ENCODE results near the gene PKN1. TPM values are rescaled to one million over a fixed set of nuclear protein-coding genes. Genes with fewer than 3 reads are reported as not detected.

PKN1 gene
- total RNA-seq, 2 donors from 2014 or later = 87.2 to 111 TPM

- H3K36me3 ChIP-seq = peaks cover 79% of the 10 kb centered on the region
- peaks cover 0 to 27% of the 10 kb centered on the region in 2 donors for H3K4me1 ChIP-seq
- no peak for DNase-seq (ENCODE audit: low spot score)
- TF ChIP-seq, protein P1, sequence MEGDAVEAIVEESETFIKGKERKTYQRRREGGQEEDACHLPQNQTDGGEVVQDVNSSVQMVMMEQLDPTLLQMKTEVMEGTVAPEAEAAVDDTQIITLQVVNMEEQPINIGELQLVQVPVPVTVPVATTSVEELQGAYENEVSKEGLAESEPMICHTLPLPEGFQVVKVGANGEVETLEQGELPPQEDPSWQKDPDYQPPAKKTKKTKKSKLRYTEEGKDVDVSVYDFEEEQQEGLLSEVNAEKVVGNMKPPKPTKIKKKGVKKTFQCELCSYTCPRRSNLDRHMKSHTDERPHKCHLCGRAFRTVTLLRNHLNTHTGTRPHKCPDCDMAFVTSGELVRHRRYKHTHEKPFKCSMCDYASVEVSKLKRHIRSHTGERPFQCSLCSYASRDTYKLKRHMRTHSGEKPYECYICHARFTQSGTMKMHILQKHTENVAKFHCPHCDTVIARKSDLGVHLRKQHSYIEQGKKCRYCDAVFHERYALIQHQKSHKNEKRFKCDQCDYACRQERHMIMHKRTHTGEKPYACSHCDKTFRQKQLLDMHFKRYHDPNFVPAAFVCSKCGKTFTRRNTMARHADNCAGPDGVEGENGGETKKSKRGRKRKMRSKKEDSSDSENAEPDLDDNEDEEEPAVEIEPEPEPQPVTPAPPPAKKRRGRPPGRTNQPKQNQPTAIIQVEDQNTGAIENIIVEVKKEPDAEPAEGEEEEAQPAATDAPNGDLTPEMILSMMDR (IDR thresholded peaks at IDR 0.05) = no peak
- H3K27me3 ChIP-seq = no peaks in the 10 kb centered on the region
- H3K9me3 ChIP-seq = no peaks in the 10 kb centered on the region
- H3K4me3 ChIP-seq = no peak overlapping the region
- no peak overlapping the region for H3K27ac ChIP-seq
Observed at GRCh38 chr19:14409146-14410023, 23.7 kb upstream of the PKN1 start.

DNA sequence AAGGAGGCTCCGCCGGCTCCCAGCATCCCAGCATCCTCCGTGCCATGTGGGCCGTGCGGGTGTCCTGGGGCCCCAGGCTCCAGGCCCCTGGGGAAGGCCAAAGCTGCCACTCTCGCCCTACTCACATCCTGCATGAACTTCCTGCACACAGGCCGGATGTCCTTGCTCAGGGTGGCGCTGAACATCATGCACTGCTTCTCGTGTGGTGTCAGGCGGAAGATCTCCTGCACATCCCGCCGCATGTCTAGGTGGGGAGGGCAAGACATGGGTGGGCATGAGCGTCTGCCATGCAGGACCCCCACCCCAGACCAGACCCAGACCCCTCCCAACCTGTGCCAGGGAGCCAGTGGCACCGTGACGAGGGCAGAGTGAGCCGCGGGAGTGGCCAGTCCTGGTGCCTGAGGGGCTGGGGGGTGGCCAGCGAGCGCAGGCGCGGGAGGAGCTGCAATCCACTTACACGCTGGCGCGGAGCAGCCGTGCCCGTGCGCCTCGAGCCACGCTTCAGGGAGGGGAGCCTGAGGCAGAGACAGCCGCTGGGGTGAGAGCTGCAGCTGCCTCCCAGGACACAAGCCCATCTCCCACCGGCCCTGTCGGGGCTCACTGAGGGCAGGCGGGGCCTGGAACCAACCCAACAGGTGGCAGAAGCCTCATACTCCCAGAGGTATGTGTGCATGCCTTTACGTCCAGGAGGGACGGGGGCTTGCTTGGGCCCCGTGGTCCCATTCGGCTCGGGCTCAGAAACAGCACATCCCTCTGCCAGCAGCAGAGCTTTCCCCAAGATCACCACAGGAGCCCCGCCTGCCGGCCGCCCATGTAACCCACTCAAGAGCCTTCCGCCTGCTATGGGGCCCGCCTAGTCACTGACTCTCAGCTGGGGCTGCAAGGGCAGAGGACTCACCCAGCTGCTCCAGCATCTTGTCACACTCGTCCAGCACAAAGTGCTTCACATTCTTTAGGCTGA is 22.7 kb upstream of the PKN1 start:
- TF ChIP-seq, protein P1 (IDR thresholded peaks at IDR 0.05) = no peak
- DNase-seq (ENCODE audit: low spot score) = no peak
- H3K27ac ChIP-seq = no peak overlapping the region
- peaks cover 76% of the 10 kb centered on the region for H3K36me3 ChIP-seq
- peaks cover 0 to 29% of the 10 kb centered on the region in 2 donors for H3K4me1 ChIP-seq
- no peak overlapping the region for H3K4me3 ChIP-seq
- H3K27me3 ChIP-seq = no peaks in the 10 kb centered on the region
- H3K9me3 ChIP-seq = no peaks in the 10 kb centered on the region

DNA sequence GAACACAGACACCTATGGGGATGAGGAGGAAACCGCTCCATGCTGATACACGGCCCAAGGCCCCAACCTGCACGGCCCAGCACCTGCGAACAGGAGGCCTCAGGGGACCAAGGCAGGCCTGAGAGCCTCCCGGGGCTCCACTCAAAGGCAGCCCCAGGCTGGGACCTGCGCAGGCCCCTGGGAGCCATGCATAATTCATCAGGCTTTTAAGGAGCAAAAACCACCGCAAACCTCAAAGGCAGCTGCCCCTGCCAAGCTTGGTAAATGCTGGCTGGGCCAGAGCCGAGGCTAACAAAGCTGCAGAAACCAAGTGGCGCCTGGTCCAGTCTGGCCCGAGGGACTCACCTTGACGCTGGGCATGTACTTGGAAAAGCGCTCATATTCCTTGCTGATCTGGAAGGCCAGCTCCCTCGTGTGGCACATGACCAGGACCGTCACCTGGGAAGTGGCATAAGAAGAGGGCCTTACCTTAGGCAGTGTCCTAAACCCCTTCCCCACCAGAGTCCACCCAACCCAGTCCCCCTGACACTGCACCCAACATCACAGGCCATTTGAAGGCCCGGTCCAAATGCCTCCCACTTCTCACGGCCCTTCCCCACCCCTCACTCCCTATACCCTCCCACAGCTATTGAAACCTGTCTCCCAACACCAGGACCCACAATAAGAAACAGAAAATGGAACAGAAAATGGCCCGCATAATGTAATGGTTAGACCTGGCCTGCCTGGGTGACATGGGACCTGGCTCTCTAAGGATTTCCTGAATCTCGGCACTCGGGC is 21.8 kb upstream of the PKN1 start:
- Histone ChIP-seq H3K9me3 (no peaks in the 10 kb centered on the region), H3K36me3 (peaks cover 66% of the 10 kb centered on the region), H3K4me1 (peaks cover 0 to 27% of the 10 kb centered on the region in 2 donors), H3K4me3 (no peak overlapping the region), H3K27ac (no peak overlapping the region), H3K27me3 (no peaks in the 10 kb centered on the region)
- no peak for DNase-seq (ENCODE audit: low spot score)
- TF ChIP-seq, protein P1 (IDR thresholded peaks at IDR 0.05) = no peak

DNA sequence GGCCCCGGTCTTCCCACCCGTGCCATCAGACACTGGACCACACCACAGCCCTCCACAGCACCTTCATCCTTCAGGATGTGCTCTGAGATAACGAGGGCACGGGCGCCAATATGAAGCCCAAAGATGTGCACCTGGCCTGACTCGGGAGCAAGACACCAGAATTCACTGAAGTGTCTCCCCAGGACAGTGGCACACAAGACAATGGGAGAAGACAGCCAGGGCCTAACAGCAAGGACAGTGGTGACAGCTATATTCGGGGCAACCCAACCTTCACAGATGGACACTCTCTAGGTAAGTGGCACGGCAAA is 21.2 kb upstream of the PKN1 start:
- peaks cover 0 to 29% of the 10 kb centered on the region in 2 donors for H3K4me1 ChIP-seq
- peaks cover 61% of the 10 kb centered on the region for H3K36me3 ChIP-seq
- no peaks in the 10 kb centered on the region for H3K27me3 ChIP-seq
- no peak overlapping the region for H3K27ac ChIP-seq
- TF ChIP-seq, protein P1 (IDR thresholded peaks at IDR 0.05) = no peak
- H3K4me3 ChIP-seq = no peak overlapping the region
- no peaks in the 10 kb centered on the region for H3K9me3 ChIP-seq
- DNase-seq (ENCODE audit: low spot score) = no peak

- H3K9me3 ChIP-seq = no peaks in the 10 kb centered on the region
- H3K4me1 ChIP-seq = peaks cover 0 to 35% of the 10 kb centered on the region in 2 donors
- no peak for DNase-seq (ENCODE audit: low spot score)
- no peak overlapping the region for H3K27ac ChIP-seq
- H3K27me3 ChIP-seq = no peaks in the 10 kb centered on the region
- H3K36me3 ChIP-seq = peaks cover 55% of the 10 kb centered on the region
- TF ChIP-seq, protein P1 (IDR thresholded peaks at IDR 0.05) = no peak
- no peak overlapping the region for H3K4me3 ChIP-seq
Observed at GRCh38 chr19:14412324-14412995, 20.6 kb upstream of the PKN1 start.

Data from right atrium auricular region (tissue), 2 donors.